Mucosa of stomach (tissue), 1 donor: ENCODE results near the gene RPS21.

Source experiments
- H3K27me3 ChIP-seq: one replicate; pipeline ENCODE4 v1.7.0; 2013; ENCODE audit warnings: mild to moderate bottlenecking, low read length; ENCODE audit not compliant: control insufficient read depth, insufficient read depth
- H3K36me3 ChIP-seq: one replicate; pipeline ENCODE4 v1.7.0; 2013; ENCODE audit warnings: low read length; ENCODE audit not compliant: control insufficient read depth, insufficient read depth
- H3K4me1 ChIP-seq: one replicate; pipeline ENCODE4 v1.7.0; 2013; ENCODE audit warnings: mild to moderate bottlenecking, low read length; ENCODE audit not compliant: control insufficient read depth, insufficient read depth
- H3K4me3 ChIP-seq: one replicate; pipeline ENCODE4 v1.7.0; 2013; ENCODE audit warnings: low read length
- H3K9ac ChIP-seq: one replicate; pipeline ENCODE4 v1.7.0; 2013; ENCODE audit warnings: mild to moderate bottlenecking, low read length, moderate library complexity
- H3K9me3 ChIP-seq: one replicate; pipeline ENCODE4 v1.7.0; 2013; ENCODE audit warnings: mild to moderate bottlenecking, low read length, moderate library complexity; ENCODE audit not compliant: control insufficient read depth
- donor health status: Pancreatic carcinoma.

Gene RPS21

DNA sequence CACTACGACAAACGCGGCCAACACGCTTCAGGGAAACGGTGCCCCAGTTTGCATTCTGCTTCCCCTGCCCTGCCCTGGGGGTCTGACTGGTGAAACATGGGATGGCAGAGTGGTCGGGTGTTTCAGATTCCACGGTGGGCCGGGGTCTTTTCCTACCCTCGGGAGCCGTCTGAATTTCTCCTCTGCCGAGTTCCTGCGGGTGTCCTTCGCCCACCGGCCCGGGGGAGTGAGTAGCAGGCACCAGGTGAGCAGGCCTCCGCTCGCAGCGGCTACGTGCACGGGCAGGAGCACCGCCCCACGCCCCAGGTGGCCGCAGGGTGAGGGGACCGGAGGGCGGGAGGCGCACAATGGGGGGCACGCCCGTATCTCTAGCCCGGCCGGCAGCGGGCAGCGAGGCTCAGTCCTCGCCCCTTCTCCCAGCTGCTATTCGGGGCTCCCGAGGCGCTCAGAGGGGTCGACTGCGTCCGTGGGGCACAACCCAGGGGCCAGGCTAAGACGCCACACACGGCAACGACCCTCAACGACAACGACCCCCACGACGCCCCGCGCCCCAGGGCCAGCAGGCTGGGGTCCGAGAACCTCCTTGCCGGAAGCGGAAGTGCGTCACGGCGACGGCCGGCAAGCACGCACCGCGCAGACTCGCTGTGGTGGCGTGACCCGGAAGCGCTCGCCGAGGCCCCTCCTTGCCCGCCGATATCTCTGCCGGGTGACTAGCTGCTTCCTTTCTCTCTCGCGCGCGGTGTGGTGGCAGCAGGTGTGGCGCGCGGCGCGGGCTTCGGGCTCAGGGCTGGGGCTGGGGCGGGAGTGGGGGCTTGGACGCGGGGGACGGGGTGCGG is at the start of gene RPS21:
RPS21 (plus strand) TSS at position 721 of the 836 bp plus-strand sequence. CDS start 236 bp downstream, outside the sequence.
- H3K9ac ChIP-seq, result peak within 1 kb of the TSS; percentile 82
- no peaks in the 10 kb centered on the region for H3K9me3 ChIP-seq
- peaks cover 9% of the 10 kb centered on the region for H3K4me1 ChIP-seq
- H3K27me3 ChIP-seq, result no peaks in the 10 kb centered on the region
- H3K36me3 ChIP-seq, result peaks cover 8% of the 10 kb centered on the region
- peak within 1 kb of the TSS; percentile 82 for H3K4me3 ChIP-seq

GRCh38 chr20:62337558-62338293 is 49.2 kb upstream of the RPS21 start:
- H3K27me3 ChIP-seq, result no peaks in the 10 kb centered on the region
- H3K9ac ChIP-seq, result no peak overlapping the region

DNA sequence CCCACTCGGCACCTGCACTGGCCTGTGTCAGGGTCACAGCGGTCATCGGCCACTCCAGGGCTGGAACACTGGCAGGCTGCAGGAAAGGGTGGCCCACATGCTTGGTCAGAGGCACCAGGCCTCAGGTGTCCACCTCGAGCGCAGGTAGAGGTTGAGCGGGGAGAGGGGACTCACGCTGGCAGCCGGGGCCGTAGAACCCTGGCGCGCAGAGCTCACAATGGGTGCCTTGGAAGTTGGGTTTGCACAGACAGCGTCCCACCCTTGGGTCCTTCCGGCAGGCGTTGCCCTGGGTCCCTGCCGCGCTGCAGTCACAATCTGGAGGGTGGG is 48.6 kb upstream of the RPS21 start:
- no peaks in the 10 kb centered on the region for H3K36me3 ChIP-seq
- no peak overlapping the region for H3K4me3 ChIP-seq
- no peak overlapping the region for H3K9ac ChIP-seq
- H3K9me3 ChIP-seq, result no peaks in the 10 kb centered on the region
- H3K4me1 ChIP-seq, result no peaks in the 10 kb centered on the region
- H3K27me3 ChIP-seq, result no peaks in the 10 kb centered on the region

More at GRCh38 chr20:62337558-62338293, 49.2 kb upstream of the RPS21 start:
- H3K4me1 ChIP-seq, result no peaks in the 10 kb centered on the region
- no peaks in the 10 kb centered on the region for H3K36me3 ChIP-seq
- H3K4me3 ChIP-seq, result no peak overlapping the region
- no peaks in the 10 kb centered on the region for H3K9me3 ChIP-seq

DNA sequence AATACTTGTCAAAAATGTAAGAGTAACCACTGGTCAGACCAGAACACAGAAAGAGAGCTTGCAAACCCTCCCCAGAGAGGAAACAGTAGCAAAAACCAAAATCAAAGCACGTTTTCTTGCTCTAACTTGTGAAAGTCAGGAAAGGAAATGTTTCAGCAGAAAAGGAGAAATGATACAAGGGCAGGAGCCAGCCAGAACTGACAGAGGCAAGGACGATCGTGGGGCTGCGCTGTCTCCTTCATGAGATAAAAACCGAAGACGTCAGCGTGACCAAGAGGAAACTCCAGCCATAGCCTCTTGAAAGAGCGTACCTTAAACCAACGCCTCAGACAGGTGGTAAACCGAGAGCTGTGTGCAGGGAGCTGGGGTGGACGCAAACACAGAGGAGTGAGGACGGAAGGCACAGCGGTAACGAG is 47.2 kb upstream of the RPS21 start:
- no peaks in the 10 kb centered on the region for H3K9me3 ChIP-seq
- H3K36me3 ChIP-seq, result no peaks in the 10 kb centered on the region
- no peak overlapping the region for H3K9ac ChIP-seq
- no peaks in the 10 kb centered on the region for H3K4me1 ChIP-seq
- H3K4me3 ChIP-seq, result no peak overlapping the region
- H3K27me3 ChIP-seq, result no peaks in the 10 kb centered on the region

GRCh38 chr20:62342910-62343309 is 44.0 kb upstream of the RPS21 start:
- Histone ChIP-seq H3K27me3 (no peaks in the 10 kb centered on the region), H3K36me3 (no peaks in the 10 kb centered on the region), H3K4me1 (no peaks in the 10 kb centered on the region), H3K9ac (no peak overlapping the region), H3K4me3 (no peak overlapping the region), H3K9me3 (no peaks in the 10 kb centered on the region)

GRCh38 chr20:62344092-62344491 is 42.8 kb upstream of the RPS21 start:
- Histone ChIP-seq H3K4me3 (no peak overlapping the region), H3K9ac (no peak overlapping the region), H3K4me1 (no peaks in the 10 kb centered on the region), H3K9me3 (no peaks in the 10 kb centered on the region), H3K27me3 (no peaks in the 10 kb centered on the region), H3K36me3 (no peaks in the 10 kb centered on the region)

DNA sequence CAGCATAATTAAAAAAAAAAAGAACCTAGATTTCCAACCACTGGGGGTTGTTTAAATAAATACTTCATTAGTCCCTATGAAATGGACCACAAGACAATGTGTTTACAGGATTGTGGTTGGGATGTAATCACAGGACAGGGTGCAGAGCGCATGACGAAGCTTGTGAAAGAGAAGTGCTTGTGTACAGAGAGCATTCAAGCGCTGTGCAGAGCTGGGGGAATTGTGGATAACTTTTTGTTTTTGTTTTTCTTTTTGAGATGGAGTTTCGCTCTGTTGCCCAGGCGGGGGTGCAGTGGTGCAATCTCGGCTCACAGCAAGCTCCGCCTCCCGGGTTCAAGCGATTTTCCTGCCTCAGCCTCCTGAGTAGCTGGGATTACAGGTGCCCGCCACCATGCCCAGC is 42.1 kb upstream of the RPS21 start:
- H3K4me1 ChIP-seq, result peaks cover 1% of the 10 kb centered on the region
- H3K27me3 ChIP-seq, result no peaks in the 10 kb centered on the region
- no peak overlapping the region for H3K4me3 ChIP-seq
- H3K9ac ChIP-seq, result no peak overlapping the region
- no peaks in the 10 kb centered on the region for H3K36me3 ChIP-seq
- no peaks in the 10 kb centered on the region for H3K9me3 ChIP-seq

GRCh38 chr20:62345681-62346370 is 41.1 kb upstream of the RPS21 start:
- Histone ChIP-seq H3K9ac (no peak overlapping the region), H3K27me3 (no peaks in the 10 kb centered on the region), H3K4me1 (peaks cover 12% of the 10 kb centered on the region), H3K36me3 (no peaks in the 10 kb centered on the region), H3K4me3 (no peak overlapping the region), H3K9me3 (no peaks in the 10 kb centered on the region)

DNA sequence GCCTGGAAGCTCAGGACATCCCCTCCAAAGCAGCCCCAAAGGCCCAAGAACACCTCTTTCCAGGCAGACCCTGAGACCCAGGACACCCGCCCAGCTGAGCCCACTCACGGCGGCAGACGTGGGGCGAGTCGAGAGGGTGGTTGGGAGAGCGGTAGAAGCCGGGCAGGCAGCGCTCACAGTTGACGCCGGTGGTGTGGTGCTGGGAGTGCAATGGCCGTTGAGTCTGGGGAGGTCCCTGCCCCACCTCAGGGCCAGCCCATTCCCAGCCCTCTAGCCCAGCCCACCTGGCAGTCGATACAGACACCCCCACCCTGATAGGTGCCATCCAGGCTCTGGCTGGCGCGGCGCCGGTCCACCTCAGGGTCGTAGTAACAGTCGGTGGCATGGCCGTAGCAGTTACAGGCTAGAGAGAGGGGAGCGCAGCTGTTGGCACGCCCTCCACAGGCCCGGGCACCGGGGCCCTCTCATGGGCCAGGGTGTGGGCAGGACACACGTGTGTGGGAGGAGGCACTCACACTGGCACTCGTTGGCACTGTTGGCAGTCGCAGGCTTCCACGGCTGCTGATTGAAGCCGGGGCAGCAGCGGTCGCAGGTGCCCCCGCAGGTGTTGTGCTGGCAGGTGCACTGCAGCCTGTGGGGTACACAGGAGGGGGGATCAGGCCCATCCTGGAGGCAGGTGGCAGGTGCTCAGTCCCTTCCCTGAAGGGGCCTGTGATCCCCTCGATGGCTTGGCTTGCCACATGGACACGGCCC is 40.3 kb upstream of the RPS21 start:
- Histone ChIP-seq H3K9me3 (no peaks in the 10 kb centered on the region), H3K4me3 (no peak overlapping the region), H3K4me1 (peaks cover 14% of the 10 kb centered on the region), H3K9ac (no peak overlapping the region), H3K27me3 (no peaks in the 10 kb centered on the region), H3K36me3 (no peaks in the 10 kb centered on the region)

- H3K4me1 ChIP-seq, result peaks cover 14% of the 10 kb centered on the region
- H3K9ac ChIP-seq, result no peak overlapping the region
- H3K27me3 ChIP-seq, result no peaks in the 10 kb centered on the region
- no peaks in the 10 kb centered on the region for H3K9me3 ChIP-seq
- H3K4me3 ChIP-seq, result no peak overlapping the region
- H3K36me3 ChIP-seq, result no peaks in the 10 kb centered on the region
These were observed 39.8 kb upstream of the RPS21 start for GRCh38 chr20:62347151-62347404.

- Histone ChIP-seq H3K9ac (no peak overlapping the region), H3K4me3 (no peak overlapping the region), H3K27me3 (no peaks in the 10 kb centered on the region), H3K4me1 (peaks cover 14% of the 10 kb centered on the region), H3K9me3 (no peaks in the 10 kb centered on the region), H3K36me3 (no peaks in the 10 kb centered on the region)
These were observed 39.5 kb upstream of the RPS21 start for GRCh38 chr20:62347445-62347844.

DNA sequence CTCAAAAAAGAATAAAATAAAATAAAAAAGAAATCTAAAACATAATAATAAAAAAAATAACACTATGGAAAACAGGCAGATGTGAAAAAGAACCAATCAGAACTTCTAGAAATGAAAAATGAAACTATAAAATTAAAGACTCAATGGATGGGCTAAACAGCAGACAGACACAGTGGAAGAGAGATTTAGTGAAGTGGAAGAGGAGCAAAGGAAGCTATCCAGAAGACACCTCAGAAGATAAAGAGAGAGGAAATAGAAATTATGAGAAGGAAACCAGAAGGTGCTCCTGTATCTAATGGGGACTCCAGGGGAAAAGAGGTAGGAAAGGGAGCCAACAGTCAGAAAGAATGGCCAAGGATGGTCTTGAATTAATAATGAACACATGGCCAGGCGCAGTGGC is 38.3 kb upstream of the RPS21 start:
- Histone ChIP-seq H3K27me3 (no peaks in the 10 kb centered on the region), H3K4me3 (no peak overlapping the region), H3K4me1 (peaks cover 14% of the 10 kb centered on the region), H3K36me3 (no peaks in the 10 kb centered on the region), H3K9me3 (no peaks in the 10 kb centered on the region), H3K9ac (no peak overlapping the region)
